22Rv1 (cell line): Measurements from ENCODE around the gene SLC5A2.
"Not testable (repeated sequence)": the region's sequence is repeated elsewhere in the genome, so short reads cannot be mapped to it uniquely, and the experiment has no call there.

Experiments
- H3K27ac ChIP-seq: fragments of 450-650 bp; 2 replicates; pipeline ENCODE4 v1.5.1; 2017
- ZFX ChIP-seq: fragments of 450-650 bp; IDR thresholded peaks from 2 replicates; pipeline ENCODE4 v1.6.1; 2017; ENCODE audit warnings: antibody characterized with exemption, borderline replicate concordance
- TF ChIP-seq, protein P1 (sequence below): fragments of 450-650 bp; IDR thresholded peaks from 2 replicates; pipeline ENCODE4 v1.5.1; 2017; ENCODE audit warnings: mild to moderate bottlenecking

The SLC5A2 gene

GRCh38 chr16:31441956-31442355, 41.0 kb upstream of the SLC5A2 start:
- no peak overlapping the region for H3K27ac ChIP-seq

DNA sequence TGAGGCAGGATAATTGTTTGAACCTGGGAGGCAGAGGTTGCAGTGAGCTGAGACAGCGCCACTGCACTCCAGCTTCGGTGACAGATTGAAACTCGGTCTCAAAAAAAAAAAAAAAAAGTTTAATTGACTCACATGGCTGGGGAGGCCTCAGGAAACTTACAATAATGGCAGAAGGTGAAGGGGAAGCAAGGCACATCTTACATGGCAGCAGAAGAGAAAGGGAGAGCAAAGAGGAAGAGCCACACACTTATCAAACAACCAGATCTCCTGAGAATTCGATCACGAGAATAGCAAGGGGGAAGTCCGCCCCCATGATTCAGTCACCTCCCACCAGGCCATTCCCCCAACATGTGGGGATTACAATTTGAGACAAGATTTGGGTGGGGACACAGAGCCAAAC, 37.0 kb upstream of the SLC5A2 start:
- not testable (repeated sequence) for H3K27ac ChIP-seq

More at GRCh38 chr16:31441956-31442355, 41.0 kb upstream of the SLC5A2 start:
- TF ChIP-seq, protein P1, sequence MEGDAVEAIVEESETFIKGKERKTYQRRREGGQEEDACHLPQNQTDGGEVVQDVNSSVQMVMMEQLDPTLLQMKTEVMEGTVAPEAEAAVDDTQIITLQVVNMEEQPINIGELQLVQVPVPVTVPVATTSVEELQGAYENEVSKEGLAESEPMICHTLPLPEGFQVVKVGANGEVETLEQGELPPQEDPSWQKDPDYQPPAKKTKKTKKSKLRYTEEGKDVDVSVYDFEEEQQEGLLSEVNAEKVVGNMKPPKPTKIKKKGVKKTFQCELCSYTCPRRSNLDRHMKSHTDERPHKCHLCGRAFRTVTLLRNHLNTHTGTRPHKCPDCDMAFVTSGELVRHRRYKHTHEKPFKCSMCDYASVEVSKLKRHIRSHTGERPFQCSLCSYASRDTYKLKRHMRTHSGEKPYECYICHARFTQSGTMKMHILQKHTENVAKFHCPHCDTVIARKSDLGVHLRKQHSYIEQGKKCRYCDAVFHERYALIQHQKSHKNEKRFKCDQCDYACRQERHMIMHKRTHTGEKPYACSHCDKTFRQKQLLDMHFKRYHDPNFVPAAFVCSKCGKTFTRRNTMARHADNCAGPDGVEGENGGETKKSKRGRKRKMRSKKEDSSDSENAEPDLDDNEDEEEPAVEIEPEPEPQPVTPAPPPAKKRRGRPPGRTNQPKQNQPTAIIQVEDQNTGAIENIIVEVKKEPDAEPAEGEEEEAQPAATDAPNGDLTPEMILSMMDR = no peak
- no peak for TF ChIP-seq ZFX

DNA sequence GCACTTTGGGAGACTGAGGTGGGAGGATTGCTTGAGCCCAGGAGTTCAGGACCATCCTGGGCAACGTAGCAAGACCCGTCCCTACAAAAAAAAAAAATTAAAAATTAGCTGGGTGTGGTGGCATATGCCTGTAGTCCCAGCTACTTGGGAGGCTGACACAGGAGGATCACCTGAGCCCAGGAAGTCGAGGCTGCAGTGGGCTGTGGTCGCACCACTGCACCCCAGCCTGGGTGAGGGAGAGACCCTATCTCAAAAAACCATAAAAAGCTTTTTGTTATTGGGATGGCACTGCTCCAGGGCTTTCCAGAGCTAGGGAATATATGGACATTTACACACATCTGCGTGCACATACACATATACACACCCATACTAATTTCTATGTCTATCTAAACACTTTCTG, 31.7 kb upstream of the SLC5A2 start:
- no peak for TF ChIP-seq ZFX
- TF ChIP-seq, protein P1 = no peak
- H3K27ac ChIP-seq = 0 out of 2 replicates have a peak overlapping the region, but pooled peaks have one; percentile 17

- 0 out of 2 replicates have a peak overlapping the region, but pooled peaks have one; percentile 17 for H3K27ac ChIP-seq
Measured at GRCh38 chr16:31451681-31452351, 31.1 kb upstream of the SLC5A2 start.

DNA sequence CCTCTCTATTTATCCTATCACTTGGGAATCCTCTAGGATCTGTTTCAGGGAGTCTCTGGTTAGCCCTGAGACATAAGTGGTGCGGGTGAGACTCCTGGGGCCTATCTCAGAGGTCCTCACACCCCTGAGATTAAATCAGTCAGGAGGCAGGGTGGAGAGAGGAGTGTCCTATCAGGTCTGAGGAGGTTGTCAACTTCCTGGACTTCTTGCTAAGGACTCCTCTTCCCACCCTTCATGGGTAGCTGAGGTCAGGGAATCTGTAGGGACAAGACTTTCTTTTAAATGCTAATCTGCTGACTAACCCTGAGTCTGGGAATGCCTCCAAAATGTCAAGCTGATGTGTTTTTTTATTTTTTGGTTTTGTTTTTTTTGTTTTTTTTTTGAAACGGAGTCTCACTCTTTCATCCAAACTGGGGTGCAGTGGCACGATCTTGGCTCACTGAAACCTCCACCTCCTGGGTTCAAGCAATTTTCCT, 30.3 kb upstream of the SLC5A2 start:
- no peak overlapping the region for H3K27ac ChIP-seq
- TF ChIP-seq, protein P1 = no peak
- no peak for TF ChIP-seq ZFX

More at GRCh38 chr16:31451681-31452351, 31.1 kb upstream of the SLC5A2 start:
- TF ChIP-seq, protein P1 = peak; percentile 80
- no peak for TF ChIP-seq ZFX

GRCh38 chr16:31453255-31454204, 29.4 kb upstream of the SLC5A2 start:
- H3K27ac ChIP-seq = peak overlapping the region; percentile 32; the same call in 1 of the 2 replicates
- TF ChIP-seq, protein P1 = no peak
- TF ChIP-seq ZFX = no peak

GRCh38 chr16:31455601-31456314, 27.2 kb upstream of the SLC5A2 start:
- H3K27ac ChIP-seq = no peak overlapping the region
- TF ChIP-seq, protein P1 = peak; percentile 33; the same call in 1 of the 2 replicates
- no peak for TF ChIP-seq ZFX
